Measurements from ENCODE around the gene NUDT11. TPM values are rescaled to one million over a fixed set of nuclear protein-coding genes. Genes with fewer than 3 reads are reported as not detected.
A peak's percentile ranks its signal among the peaks of the same experiment; 100 is the strongest.
"Not testable (repeated sequence)": the region's sequence is repeated elsewhere in the genome, so short reads cannot be mapped to it uniquely, and the experiment has no call there.

Gene NUDT11
- 95.8 TPM for total RNA-seq

GRCh38 chrX:51496501-51497291 lies at the start of gene NUDT11:
Gene NUDT11 (minus strand): TSS chrX:51496592. CDS start chrX:51496444, 148 bp downstream.
- DNase-seq: peak; percentile 44

GRCh38 chrX:51520393-51520792 lies 24.0 kb upstream of the NUDT11 start:
- no peak for DNase-seq

GRCh38 chrX:51519131-51519530 lies 22.7 kb upstream of the NUDT11 start:
- not testable (repeated sequence) for DNase-seq

GRCh38 chrX:51507551-51507950 lies 11.2 kb upstream of the NUDT11 start:
- no peak for DNase-seq

GRCh38 chrX:51495701-51496488 lies 497 bp downstream of the NUDT11 start:
- DNase-seq: peak; percentile 1

GRCh38 chrX:51494409-51494808 lies 2.0 kb downstream of the NUDT11 start:
- DNase-seq: no peak

GRCh38 chrX:51487960-51488267 lies 8.5 kb downstream of the NUDT11 start:
- DNase-seq: no peak

- DNase-seq: no peak
These were observed 11.8 kb downstream of the NUDT11 start for GRCh38 chrX:51484616-51485015.

GRCh38 chrX:51482411-51482810 lies 14.0 kb downstream of the NUDT11 start:
- DNase-seq: not testable (repeated sequence)

GRCh38 chrX:51476930-51477329 lies 19.5 kb downstream of the NUDT11 start:
- DNase-seq: no peak

- DNase-seq: no peak
These were observed 33.1 kb downstream of the NUDT11 start for GRCh38 chrX:51463322-51463721.

- DNase-seq: no peak
These were observed 35.0 kb downstream of the NUDT11 start for GRCh38 chrX:51461053-51462044.

- DNase-seq: no peak
These were observed 37.3 kb downstream of the NUDT11 start for GRCh38 chrX:51459125-51459524.

- DNase-seq: no peak
These were observed 39.6 kb downstream of the NUDT11 start for GRCh38 chrX:51456814-51457213.

GRCh38 chrX:51456246-51456645 lies 40.1 kb downstream of the NUDT11 start:
- no peak for DNase-seq

GRCh38 chrX:51440365-51440764 lies 56.0 kb downstream of the NUDT11 start:
- DNase-seq: no peak

Other genes starting within 250 kb of the NUDT11 start
- 39.1 TPM for gene NUDT10, start 163.8 kb downstream of the NUDT11 start, total RNA-seq
- 0.47 TPM for gene CENPVL3, start 122.3 kb upstream of the NUDT11 start, total RNA-seq
- gene CENPVL2, start 186.2 kb upstream of the NUDT11 start, total RNA-seq: 1.7 TPM
- 1.7 TPM for gene CENPVL1, start 213.9 kb upstream of the NUDT11 start, total RNA-seq
- 15.8 TPM for gene GSPT2, start 246.8 kb upstream of the NUDT11 start, total RNA-seq

Measured in occipital lobe (tissue), 2 donors.